Muscle layer of colon (tissue), 2 donors: ENCODE measurements around the gene SAMSN1.

Source experiments
- H3K27ac ChIP-seq: one replicate; pipeline ENCODE4 v1.7.0; 2013; ENCODE audit warnings: low read depth, mild to moderate bottlenecking, low read length, moderate library complexity
- H3K27me3 ChIP-seq, 2 donors: one replicate each; pipeline ENCODE4 v1.7.0; 2013; ENCODE audit warnings: low read length in 2 of 2, mild to moderate bottlenecking in 2 of 2; ENCODE audit not compliant: insufficient read depth in 2 of 2, control insufficient read depth in 1 of 2
- H3K36me3 ChIP-seq: one replicate; pipeline ENCODE4 v1.7.0; 2013; ENCODE audit warnings: mild to moderate bottlenecking, low read length; ENCODE audit not compliant: insufficient read depth
- H3K4me1 ChIP-seq: one replicate; pipeline ENCODE4 v1.7.0; 2013; ENCODE audit warnings: mild to moderate bottlenecking, low read length; ENCODE audit not compliant: insufficient read depth
- H3K4me3 ChIP-seq, 2 donors: one replicate each; pipeline ENCODE4 v1.7.0; 2013; ENCODE audit warnings: low read length in 2 of 2, low read depth in 1 of 2, mild to moderate bottlenecking in 1 of 2, moderate library complexity in 1 of 2
- H3K9ac ChIP-seq: one replicate; pipeline ENCODE4 v1.7.0; 2013; ENCODE audit warnings: low read length
- H3K9me3 ChIP-seq: one replicate; pipeline ENCODE4 v1.7.0; 2013; ENCODE audit warnings: mild to moderate bottlenecking, low read length
- donor health status: abdominal sarcoma.
- donor health status: Adenocarcinoma of cecum.

Gene SAMSN1

DNA sequence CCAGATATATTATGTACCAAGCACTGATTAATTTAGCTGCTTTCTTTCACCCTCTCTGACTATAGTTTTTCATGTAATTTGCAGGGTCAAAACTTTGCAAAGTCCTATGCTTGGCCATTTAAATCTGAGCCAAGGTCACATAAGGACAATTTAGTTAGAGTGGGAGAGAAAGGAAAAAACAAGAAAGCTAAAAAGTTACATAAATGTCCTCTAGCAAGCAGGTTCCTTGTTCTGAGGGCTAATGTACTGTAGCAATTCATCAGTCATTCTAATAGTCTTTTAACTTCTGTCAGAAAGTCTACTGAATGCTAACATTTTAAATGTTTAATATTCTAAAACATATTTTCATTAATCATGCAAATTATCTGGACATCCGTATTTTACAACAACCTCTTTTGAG, 68.3 kb downstream of the SAMSN1 start:
- H3K9ac ChIP-seq: no peak overlapping the region
- H3K36me3 ChIP-seq: no peaks in the 10 kb centered on the region
- H3K9me3 ChIP-seq: no peaks in the 10 kb centered on the region
- no peaks in the 10 kb centered on the region for H3K27me3 ChIP-seq
- H3K4me1 ChIP-seq: no peaks in the 10 kb centered on the region
- no peak overlapping the region for H3K4me3 ChIP-seq
- no peak overlapping the region for H3K27ac ChIP-seq

DNA sequence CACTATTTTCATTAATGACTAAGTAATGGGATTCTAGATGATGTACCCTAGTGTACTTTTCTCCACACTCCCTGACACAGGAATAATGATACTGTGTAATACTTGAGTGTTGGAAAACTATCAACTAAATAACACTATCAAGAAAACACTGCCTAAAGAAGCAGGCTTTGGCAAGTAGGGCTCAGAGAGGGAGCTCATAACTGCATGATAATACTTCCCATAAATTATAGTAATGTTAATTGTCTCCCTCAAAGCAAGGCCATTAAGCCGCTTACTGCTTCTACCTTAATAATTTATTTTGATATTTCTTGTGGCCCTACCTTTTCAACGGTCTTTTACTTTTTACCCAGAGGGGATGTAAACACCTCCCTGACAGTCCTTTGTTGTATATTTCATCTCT, 69.0 kb downstream of the SAMSN1 start:
- no peaks in the 10 kb centered on the region for H3K36me3 ChIP-seq
- no peaks in the 10 kb centered on the region for H3K9me3 ChIP-seq
- no peaks in the 10 kb centered on the region for H3K4me1 ChIP-seq
- H3K4me3 ChIP-seq: no peak overlapping the region
- H3K9ac ChIP-seq: no peak overlapping the region
- no peaks in the 10 kb centered on the region for H3K27me3 ChIP-seq
- H3K27ac ChIP-seq: no peak overlapping the region

DNA sequence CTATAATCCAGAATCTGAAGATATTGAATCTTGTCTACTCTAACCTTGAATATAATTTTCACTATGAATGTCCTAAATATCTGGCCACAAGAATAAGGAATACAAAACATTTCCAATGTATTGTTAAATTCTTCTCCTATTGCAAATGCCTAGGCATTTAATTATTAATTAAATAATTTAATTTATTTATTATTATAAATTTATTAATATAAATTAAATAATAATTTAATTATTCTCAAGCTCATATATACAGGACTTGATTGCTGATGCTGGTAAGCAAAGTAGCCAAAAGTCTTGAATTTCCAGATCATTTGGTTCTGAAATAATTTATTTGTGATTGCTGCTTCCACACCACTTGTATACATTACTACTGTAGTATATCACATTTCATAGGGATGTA, 71.1 kb downstream of the SAMSN1 start:
- Histone ChIP-seq H3K4me3 (no peak overlapping the region), H3K4me1 (no peaks in the 10 kb centered on the region), H3K9me3 (no peaks in the 10 kb centered on the region), H3K9ac (no peak overlapping the region), H3K27me3 (no peaks in the 10 kb centered on the region), H3K36me3 (no peaks in the 10 kb centered on the region), H3K27ac (no peak overlapping the region)

GRCh38 chr21:14469641-14470040, 76.5 kb downstream of the SAMSN1 start:
- H3K9ac ChIP-seq: no peak overlapping the region
- H3K9me3 ChIP-seq: no peaks in the 10 kb centered on the region
- no peaks in the 10 kb centered on the region for H3K27me3 ChIP-seq
- H3K4me3 ChIP-seq: no peak overlapping the region
- no peak overlapping the region for H3K27ac ChIP-seq
- no peaks in the 10 kb centered on the region for H3K36me3 ChIP-seq
- no peaks in the 10 kb centered on the region for H3K4me1 ChIP-seq

- H3K9ac ChIP-seq: no peak overlapping the region
- no peak overlapping the region for H3K27ac ChIP-seq
- H3K4me1 ChIP-seq: no peaks in the 10 kb centered on the region
- H3K27me3 ChIP-seq: no peaks in the 10 kb centered on the region
- no peaks in the 10 kb centered on the region for H3K36me3 ChIP-seq
- H3K4me3 ChIP-seq: no peak overlapping the region
- no peaks in the 10 kb centered on the region for H3K9me3 ChIP-seq
These were observed 79.4 kb downstream of the SAMSN1 start for GRCh38 chr21:14466715-14467114.

DNA sequence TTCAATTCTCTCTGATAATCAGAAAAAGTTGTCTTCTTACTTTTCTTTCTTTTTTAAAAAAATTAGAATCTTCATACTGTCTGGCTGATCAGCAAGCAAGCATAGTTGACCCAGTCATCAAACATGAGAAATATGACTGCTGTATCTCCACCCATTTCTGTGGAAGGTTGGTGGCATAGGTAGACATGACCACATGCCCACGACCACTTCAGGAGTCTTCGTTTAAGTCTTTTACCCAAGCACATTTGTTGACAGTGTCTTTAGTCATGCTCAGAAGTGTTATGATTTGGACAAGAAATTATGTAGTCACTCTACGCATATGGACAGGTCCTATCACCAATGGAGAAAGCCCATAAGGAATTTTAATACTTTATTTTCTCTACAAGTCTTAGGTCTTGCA, 88.4 kb downstream of the SAMSN1 start:
- no peaks in the 10 kb centered on the region for H3K4me1 ChIP-seq
- H3K36me3 ChIP-seq: no peaks in the 10 kb centered on the region
- no peaks in the 10 kb centered on the region for H3K9me3 ChIP-seq
- H3K27me3 ChIP-seq: no peaks in the 10 kb centered on the region
- no peak overlapping the region for H3K27ac ChIP-seq
- H3K4me3 ChIP-seq: no peak overlapping the region
- H3K9ac ChIP-seq: no peak overlapping the region

GRCh38 chr21:14456911-14457310, 89.2 kb downstream of the SAMSN1 start:
- Histone ChIP-seq H3K36me3 (no peaks in the 10 kb centered on the region), H3K27me3 (no peaks in the 10 kb centered on the region), H3K27ac (no peak overlapping the region), H3K9ac (no peak overlapping the region), H3K4me1 (no peaks in the 10 kb centered on the region), H3K9me3 (no peaks in the 10 kb centered on the region), H3K4me3 (no peak overlapping the region)

DNA sequence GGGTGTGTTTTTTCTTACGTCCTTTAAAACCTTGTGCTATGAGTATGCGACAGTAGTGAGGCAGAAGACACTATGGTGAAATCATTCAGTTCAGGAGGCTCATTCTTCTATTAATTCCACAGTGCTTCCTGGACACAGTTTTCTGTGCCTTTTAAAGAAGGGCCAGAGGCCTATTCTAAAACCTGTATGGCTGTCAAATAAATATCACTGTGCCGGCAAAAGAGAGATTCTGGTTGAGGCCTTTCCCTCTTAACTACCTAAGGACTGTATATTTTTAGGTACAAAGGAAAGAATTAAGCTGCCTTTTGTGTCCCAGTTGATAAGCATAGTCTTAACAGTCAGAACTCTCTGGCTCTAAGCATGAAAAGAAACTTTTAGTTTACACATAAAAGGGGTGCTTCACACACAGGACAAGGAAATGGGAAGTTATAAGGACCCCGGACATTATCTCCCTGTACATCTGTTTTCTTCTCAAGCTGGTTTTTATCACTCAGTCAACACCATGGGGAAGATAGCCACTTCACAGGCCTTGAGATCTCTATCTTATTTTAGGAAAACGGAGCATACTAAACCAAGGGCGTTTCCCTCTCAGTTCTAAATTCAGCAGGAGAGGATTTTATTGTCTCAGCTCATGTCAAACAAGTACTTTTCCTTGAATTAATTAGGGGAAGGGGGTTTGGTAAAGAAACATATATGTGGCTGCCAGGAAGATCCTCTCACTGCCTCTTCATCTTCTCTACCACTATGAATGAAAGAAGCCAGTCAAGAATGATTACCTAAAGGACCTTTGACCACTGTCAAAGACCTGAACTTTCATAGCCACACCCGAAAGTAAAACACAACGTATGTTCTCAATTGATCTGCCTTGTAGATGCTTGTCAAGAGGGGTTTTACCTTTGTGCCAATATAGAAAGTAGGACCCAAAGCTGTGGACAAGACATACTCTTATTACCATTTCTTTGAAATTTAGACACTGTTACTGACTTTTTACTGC, 91.8 kb downstream of the SAMSN1 start:
- H3K27ac ChIP-seq: no peak overlapping the region

DNA sequence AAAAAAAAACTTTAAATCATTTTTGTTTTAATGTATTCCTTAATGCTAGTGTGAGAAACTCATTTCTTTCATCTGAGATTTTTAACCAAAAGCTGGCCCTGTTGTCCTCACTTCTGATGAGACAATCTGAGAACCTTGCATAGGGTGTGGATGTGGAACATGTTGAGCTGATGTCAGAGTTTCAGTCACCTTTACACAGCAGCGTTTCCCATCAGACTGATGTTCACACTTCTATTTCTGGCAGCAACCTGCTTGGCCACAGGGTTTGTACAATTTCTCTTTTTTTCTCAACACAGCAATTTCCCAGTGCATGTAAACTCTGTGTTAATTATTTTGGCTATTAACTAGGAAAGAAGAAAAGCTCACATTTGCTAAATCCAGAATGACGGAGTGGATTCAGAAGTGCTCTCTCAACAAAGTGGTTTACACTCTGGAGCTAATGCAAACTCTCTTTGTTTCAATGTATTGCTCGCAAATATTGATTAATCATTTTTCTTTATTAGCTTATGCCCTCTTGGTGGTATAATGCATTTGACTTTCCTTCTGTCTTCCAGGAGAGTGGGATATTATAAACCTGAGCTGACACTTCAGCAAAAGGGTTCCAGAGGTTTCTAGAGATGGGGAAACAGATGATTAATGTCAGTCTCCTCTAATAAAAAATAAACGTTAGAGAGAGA, 92.6 kb downstream of the SAMSN1 start:
- H3K9ac ChIP-seq: no peak overlapping the region
- H3K9me3 ChIP-seq: no peaks in the 10 kb centered on the region
- no peaks in the 10 kb centered on the region for H3K27me3 ChIP-seq
- no peak overlapping the region for H3K4me3 ChIP-seq
- no peak overlapping the region for H3K27ac ChIP-seq
- no peaks in the 10 kb centered on the region for H3K4me1 ChIP-seq
- no peaks in the 10 kb centered on the region for H3K36me3 ChIP-seq

More for the DNA sequence above, 91.8 kb downstream of the SAMSN1 start:
- H3K9ac ChIP-seq: no peak overlapping the region
- no peaks in the 10 kb centered on the region for H3K4me1 ChIP-seq
- no peaks in the 10 kb centered on the region for H3K36me3 ChIP-seq
- H3K4me3 ChIP-seq: no peak overlapping the region
- H3K27me3 ChIP-seq: no peaks in the 10 kb centered on the region
- no peaks in the 10 kb centered on the region for H3K9me3 ChIP-seq

DNA sequence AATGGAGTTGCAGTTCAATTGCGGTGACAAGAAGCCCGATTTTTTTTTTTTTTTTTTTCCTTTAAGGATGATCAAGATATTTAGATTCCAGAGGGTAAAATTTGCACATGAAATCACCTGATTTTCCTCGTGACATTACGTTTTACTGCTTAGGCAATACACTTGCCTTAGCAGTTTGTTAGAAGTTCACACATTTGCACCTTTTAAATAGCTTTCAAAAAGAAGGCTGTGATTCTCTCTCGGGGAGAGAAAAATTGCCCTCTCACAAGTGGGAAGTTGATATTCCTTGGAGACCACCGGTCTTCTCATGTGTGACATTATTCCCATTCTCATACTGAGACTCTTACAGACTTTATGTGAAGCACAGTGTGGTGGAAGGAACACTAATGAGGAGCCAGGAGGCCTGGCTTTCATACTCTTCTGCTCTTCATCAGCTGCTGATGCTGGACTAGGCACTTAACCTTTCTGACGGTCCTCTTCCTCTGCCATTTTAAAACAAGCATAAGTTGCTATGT, 93.3 kb downstream of the SAMSN1 start:
- Histone ChIP-seq H3K27me3 (no peaks in the 10 kb centered on the region), H3K36me3 (no peaks in the 10 kb centered on the region), H3K4me1 (no peaks in the 10 kb centered on the region), H3K27ac (no peak overlapping the region), H3K4me3 (no peak overlapping the region), H3K9me3 (no peaks in the 10 kb centered on the region), H3K9ac (no peak overlapping the region)

DNA sequence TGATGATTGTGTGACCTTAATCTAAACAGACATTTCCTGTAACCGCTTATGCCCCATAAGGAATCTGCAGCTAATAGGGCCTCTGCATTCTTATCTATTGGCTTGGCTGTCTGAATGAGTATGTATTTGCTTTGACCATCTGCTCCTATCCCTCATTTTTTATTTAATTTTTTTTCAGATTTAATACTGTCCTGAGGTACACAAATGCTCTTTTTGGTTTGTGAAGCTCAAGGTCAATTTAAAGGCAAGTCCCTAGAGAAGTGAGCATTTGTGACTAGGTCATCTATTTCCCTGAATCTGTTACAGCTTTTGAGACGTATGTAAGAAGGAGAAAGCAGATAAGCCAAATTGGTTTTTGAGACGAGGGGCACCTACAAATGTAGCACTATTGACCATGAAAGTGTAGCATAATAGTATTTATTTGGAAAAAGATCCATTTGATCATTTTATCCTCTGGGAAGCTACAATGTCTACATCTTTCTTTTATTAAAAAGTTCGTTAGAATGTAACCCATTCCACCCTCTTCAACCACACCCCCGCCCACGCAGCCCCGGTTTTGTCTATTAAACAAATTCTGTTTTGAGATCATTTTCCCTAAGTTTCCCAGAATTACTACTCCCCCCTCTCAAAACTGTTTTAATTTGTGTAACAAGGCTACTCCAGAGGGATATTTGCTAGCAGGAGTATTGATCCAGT, 93.9 kb downstream of the SAMSN1 start:
- Histone ChIP-seq H3K27me3 (no peaks in the 10 kb centered on the region), H3K4me3 (no peak overlapping the region), H3K9ac (no peak overlapping the region), H3K27ac (no peak overlapping the region), H3K4me1 (no peaks in the 10 kb centered on the region), H3K9me3 (no peaks in the 10 kb centered on the region), H3K36me3 (no peaks in the 10 kb centered on the region)
